Measurements from ENCODE around the gene RFTN1. TPM values are rescaled to one million over a fixed set of nuclear protein-coding genes. Genes with fewer than 3 reads are reported as not detected.

RFTN1 gene
- total and polyA plus RNA-seq, 3 donors from 2014 or later = 20.8 to 25.7 (median 22.2) TPM

DNA sequence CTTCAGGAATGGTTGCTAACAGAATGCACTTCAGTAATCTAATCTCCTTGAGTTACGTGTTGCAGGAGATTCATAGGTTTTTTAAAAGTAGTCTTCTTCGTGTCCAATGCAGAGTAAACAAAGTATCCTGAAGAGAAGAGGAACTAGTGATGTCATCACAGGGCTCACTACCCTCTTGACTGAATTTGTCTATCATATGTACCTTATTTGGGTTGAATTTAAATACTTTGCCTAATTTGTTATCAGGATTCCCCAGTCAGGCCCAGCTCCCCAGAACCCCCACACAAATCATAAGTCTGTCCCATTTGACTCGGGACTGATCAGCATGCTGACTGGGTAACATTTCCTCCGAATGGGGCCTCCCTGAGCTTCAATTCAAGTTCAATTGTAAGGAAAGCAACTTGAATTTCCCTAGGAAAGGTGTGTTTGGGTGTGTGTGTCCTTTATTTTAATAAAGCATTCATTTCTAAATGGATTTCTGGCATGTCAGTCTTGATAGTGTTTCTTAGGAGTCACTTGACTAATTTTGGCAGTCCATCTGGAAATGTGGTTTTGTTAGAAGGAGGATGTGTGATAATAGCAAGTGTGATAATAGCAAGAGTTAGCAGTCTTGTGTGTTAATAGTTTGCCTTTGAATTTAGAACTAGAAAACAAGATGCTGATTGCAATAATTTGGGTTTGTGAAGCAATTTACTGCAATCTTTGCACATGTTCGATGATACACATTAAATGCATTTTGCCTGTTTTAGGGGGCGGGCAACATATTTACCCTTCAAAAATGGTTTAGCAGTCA, 226.6 kb downstream of the RFTN1 start:
- no peak for TF ChIP-seq CTCF (IDR thresholded peaks at IDR 0.05)
- no peak for TF ChIP-seq POLR2A (IDR thresholded peaks at IDR 0.05)
- Histone ChIP-seq H3K9me3 (no peaks in the 10 kb centered on the region), H3K4me3 (no peak overlapping the region), H3K27me3 (no peaks in the 10 kb centered on the region), H3K36me3 (ENCODE audit: low read depth, missing control alignments) (no peaks in the 10 kb centered on the region), H3K4me1 (no peaks in the 10 kb centered on the region), H3K27ac (no peak overlapping the region)
- DNase-seq = no peak
- 66 to 78% methylated on average over 6 of the region's 6 CpGs for WGBS, 2 donors
- intact Hi-C loops (cut with DNase I; ENCODE audit: low total_unique reads) = loop anchor here (10.0 kb wide), 1 partner anchor 258 kb away; no protein-coding TSS in a partner anchor

DNA sequence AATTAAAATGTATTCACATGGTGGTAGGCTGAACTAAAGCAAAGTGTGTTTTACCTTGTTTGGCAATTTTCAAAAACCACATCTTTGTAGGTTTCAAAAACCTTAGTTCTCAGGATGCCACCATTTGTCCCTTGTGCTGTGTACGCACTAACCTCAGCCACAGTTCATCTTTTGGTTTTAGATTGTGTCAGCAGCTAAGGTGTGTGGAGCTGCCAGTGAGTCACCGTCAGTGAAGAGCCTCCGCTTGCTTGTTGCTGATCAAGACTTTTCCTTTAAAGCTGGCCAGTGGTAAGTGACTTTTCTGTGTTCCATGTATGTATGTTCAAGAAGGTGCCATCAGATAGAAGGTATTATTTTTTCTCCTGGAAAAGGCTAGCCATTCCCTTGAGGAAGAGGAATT, 227.3 kb downstream of the RFTN1 start:
- H3K27ac ChIP-seq = no peak overlapping the region
- H3K9me3 ChIP-seq = no peaks in the 10 kb centered on the region
- H3K27me3 ChIP-seq = no peaks in the 10 kb centered on the region
- DNase-seq = no peak
- no peak for TF ChIP-seq POLR2A (IDR thresholded peaks at IDR 0.05)
- TF ChIP-seq CTCF (IDR thresholded peaks at IDR 0.05) = no peak
- WGBS, 2 donors = 88 to 97% methylated on average over 3 of the region's 3 CpGs
- H3K36me3 ChIP-seq (ENCODE audit: low read depth, missing control alignments) = no peaks in the 10 kb centered on the region
- intact Hi-C loops (cut with DNase I; ENCODE audit: low total_unique reads) = loop anchor here (10.0 kb wide), 1 partner anchor 259 kb away; no protein-coding TSS in a partner anchor
- H3K4me1 ChIP-seq = no peaks in the 10 kb centered on the region
- H3K4me3 ChIP-seq = no peak overlapping the region

DNA sequence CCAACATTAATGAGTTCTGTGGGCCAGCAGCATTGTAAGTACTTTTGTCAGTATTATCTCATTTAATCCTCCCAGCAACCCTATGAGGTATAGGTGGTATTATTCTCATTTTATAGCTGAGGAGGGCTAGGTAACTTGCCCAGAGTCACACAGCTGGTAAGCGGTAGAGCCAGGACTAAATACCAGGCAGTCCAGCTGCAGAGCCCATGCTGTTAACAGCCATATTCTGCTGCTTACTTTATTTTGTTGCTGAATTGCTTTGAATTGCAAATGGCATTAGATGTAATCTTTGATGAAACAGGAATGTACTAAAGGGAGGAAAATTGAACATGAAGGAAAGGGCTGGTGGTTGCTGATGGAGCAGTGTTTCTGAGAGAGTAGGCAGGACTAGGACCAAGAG, 228.9 kb downstream of the RFTN1 start:
- intact Hi-C loops (cut with DNase I; ENCODE audit: low total_unique reads) = loop anchor here (10.0 kb wide), 1 partner anchor 260 kb away; no protein-coding TSS in a partner anchor

DNA sequence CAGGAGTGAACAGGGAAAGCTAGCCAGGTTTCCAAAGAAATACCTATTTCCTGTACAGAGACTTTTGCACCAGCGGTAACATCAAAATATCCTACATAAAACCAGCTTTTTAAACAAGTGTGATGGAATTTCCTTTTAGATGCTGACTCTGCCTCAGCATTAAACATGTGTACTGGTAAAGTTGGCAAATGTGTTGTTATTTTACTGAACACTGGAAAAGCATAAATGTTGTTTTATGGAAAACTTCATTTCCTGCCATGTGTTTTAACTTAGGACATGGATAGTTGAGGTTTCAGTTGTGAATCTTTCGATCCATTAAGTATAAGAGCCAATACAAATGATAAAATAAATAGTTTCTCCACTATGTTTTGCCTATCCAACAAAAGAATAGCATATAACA, 232.8 kb downstream of the RFTN1 start:
- intact Hi-C loops (cut with DNase I; ENCODE audit: low total_unique reads) = loop anchor here (10.0 kb wide), 1 partner anchor 264 kb away; no protein-coding TSS in a partner anchor
- no peaks in the 10 kb centered on the region for H3K36me3 ChIP-seq (ENCODE audit: low read depth, missing control alignments)
- DNase-seq = no peak
- no peaks in the 10 kb centered on the region for H3K4me1 ChIP-seq
- 90 to 97% methylated on average over 2 of the region's 2 CpGs for WGBS, 2 donors
- H3K9me3 ChIP-seq = no peaks in the 10 kb centered on the region
- no peak overlapping the region for H3K27ac ChIP-seq
- no peaks in the 10 kb centered on the region for H3K27me3 ChIP-seq
- H3K4me3 ChIP-seq = no peak overlapping the region
- TF ChIP-seq CTCF (IDR thresholded peaks at IDR 0.05) = no peak
- TF ChIP-seq POLR2A (IDR thresholded peaks at IDR 0.05) = no peak

More for the DNA sequence above, 228.9 kb downstream of the RFTN1 start:
- Histone ChIP-seq H3K27ac (no peak overlapping the region), H3K27me3 (no peaks in the 10 kb centered on the region), H3K9me3 (no peaks in the 10 kb centered on the region), H3K4me3 (no peak overlapping the region), H3K4me1 (no peaks in the 10 kb centered on the region), H3K36me3 (ENCODE audit: low read depth, missing control alignments) (no peaks in the 10 kb centered on the region)
- DNase-seq = no peak
- TF ChIP-seq POLR2A (IDR thresholded peaks at IDR 0.05) = no peak
- no peak for TF ChIP-seq CTCF (IDR thresholded peaks at IDR 0.05)
- 95 to 100% methylated on average over 1 of the region's 1 CpG for WGBS, 2 donors

All from testis (tissue), 3 donors.